Uterus (tissue), 4 donors: ENCODE data around the gene JUP. TPM values are rescaled to one million over a fixed set of nuclear protein-coding genes. Genes with fewer than 3 reads are reported as not detected.

Source experiments
- DNase-seq, 2 donors: peaks; one replicate each; pipeline ENCODE4 v3.0.0-alpha.2; 2019 to 2020
- H3K27ac ChIP-seq, 2 donors: fragments of 200-600 bp; sonication (generic); 1 replicate in 1 of 2; 2 replicates in 1 of 2; pipeline ENCODE4 v1.5.1; 2016 to 2018
- H3K27me3 ChIP-seq, 2 donors: fragments of 200-600 bp; sonication (generic); one replicate each; pipeline ENCODE4 v1.5.1; 2018 to 2019; ENCODE audit warnings: control low read depth in 1 of 2
- H3K36me3 ChIP-seq, 2 donors: fragments of 200-600 bp; sonication (generic); one replicate each; pipeline ENCODE4 v1.5.1; 2019; ENCODE audit warnings: control low read depth in 1 of 2
- H3K4me1 ChIP-seq, 2 donors: fragments of 200-600 bp; sonication (generic); one replicate each; pipeline ENCODE4 v1.5.1; 2018 to 2019; ENCODE audit warnings: control low read depth in 1 of 2
- H3K4me3 ChIP-seq, 2 donors: fragments of 200-600 bp; sonication (generic); 1 replicate in 1 of 2; 2 replicates in 1 of 2; pipeline ENCODE4 v1.5.1; 2018 to 2019; ENCODE audit warnings: mild to moderate bottlenecking in 1 of 2
- H3K9me3 ChIP-seq, 2 donors: fragments of 200-600 bp; sonication (generic); one replicate each; pipeline ENCODE4 v1.5.1; 2019; ENCODE audit warnings: control low read depth in 1 of 2
- POLR2A ChIP-seq, 2 donors: fragments of 450-650 bp; IDR thresholded peaks; one replicate each; pipeline ENCODE4 v1.6.1; 2016; ENCODE audit warnings: antibody characterized with exemption in 2 of 2, mild to moderate bottlenecking in 1 of 2, moderate library complexity in 1 of 2
- intact Hi-C: fragments of 100-400 bp; cut with DNase I; formaldehyde crosslinking; loops from one replicate; pipeline ENCODE4 v1.15.1; 2023; ENCODE audit warnings: low total_unique reads
- total RNA-seq, 4 donors: library from RNA; depleted of rRNA in 3 of 4; stranded (reverse); fragments of >200 nt in 3 of 4; gene quantifications; one replicate each; pipeline versions ENCODE4 v1.1.0 to v1.2.4, GENCODE V29; 2014 to 2023
- TF ChIP-seq, protein P1 (sequence below), 4 experiments: fragments of 200-600 bp in 2 of 4; fragments of 450-650 bp in 2 of 4; sonication (generic) in 2 of 4; IDR thresholded peaks; one replicate each; pipeline ENCODE4 v1.5.1; 2016 to 2019; ENCODE audit warnings: antibody characterized with exemption in 4 of 4, mild to moderate bottlenecking in 2 of 4, moderate library complexity in 1 of 4
- donor health status: DM: yes; HTN: yes; CAD: no.

JUP gene
- total RNA-seq, 4 donors from 2014 or later, result 49.1 to 110 (median 70.0) TPM

DNA sequence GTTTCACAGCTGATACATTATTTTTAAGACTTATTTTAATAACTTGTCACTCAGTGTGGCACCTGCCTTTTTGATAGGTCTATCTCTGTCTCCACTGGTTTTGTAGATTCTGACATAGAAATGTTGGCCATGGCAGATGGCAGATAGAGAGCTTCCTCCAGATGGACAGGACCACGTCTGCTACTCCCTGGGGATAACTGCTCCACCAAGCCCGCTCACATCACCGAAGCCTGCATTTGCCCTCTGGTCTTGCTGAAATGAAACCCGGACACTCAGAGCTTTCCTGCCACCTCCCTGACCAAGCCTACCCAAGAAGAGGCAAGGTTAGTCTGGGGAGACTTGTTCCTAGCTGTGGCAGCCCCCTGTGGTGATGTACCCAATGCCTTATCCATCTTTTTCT lies 35.6 kb downstream of the JUP start:
- Histone ChIP-seq H3K27me3 (no peaks in the 10 kb centered on the region), H3K4me3 (no peak overlapping the region), H3K27ac (no peak overlapping the region), H3K4me1 (no peaks in the 10 kb centered on the region), H3K36me3 (no peaks in the 10 kb centered on the region), H3K9me3 (no peaks in the 10 kb centered on the region)
- TF ChIP-seq, protein P1, sequence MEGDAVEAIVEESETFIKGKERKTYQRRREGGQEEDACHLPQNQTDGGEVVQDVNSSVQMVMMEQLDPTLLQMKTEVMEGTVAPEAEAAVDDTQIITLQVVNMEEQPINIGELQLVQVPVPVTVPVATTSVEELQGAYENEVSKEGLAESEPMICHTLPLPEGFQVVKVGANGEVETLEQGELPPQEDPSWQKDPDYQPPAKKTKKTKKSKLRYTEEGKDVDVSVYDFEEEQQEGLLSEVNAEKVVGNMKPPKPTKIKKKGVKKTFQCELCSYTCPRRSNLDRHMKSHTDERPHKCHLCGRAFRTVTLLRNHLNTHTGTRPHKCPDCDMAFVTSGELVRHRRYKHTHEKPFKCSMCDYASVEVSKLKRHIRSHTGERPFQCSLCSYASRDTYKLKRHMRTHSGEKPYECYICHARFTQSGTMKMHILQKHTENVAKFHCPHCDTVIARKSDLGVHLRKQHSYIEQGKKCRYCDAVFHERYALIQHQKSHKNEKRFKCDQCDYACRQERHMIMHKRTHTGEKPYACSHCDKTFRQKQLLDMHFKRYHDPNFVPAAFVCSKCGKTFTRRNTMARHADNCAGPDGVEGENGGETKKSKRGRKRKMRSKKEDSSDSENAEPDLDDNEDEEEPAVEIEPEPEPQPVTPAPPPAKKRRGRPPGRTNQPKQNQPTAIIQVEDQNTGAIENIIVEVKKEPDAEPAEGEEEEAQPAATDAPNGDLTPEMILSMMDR (IDR thresholded peaks at IDR 0.05), result no peak
- no peak for TF ChIP-seq POLR2A (IDR thresholded peaks at IDR 0.05)
- intact Hi-C loops, result no loop called here
- no peak for DNase-seq

DNA sequence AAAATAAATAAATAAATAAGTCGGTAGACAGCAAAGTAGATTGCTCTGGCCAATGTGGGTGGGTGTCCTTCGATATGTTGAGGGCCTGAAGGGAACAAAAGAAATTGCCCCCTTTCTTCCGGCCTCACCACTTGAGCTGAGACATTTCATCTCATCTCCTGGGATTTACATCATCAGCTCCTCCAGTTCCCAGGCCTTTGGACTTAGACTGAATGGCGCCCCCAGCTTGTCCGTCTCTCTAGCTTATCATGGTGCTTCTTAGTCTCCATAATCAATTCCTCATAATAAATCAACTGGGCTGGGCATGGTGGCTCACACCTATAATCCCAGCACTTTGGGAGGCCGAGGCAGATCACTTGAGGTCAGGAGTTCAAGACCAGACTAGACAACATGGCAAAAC lies 38.2 kb downstream of the JUP start:
- Histone ChIP-seq H3K4me1 (no peaks in the 10 kb centered on the region), H3K4me3 (no peak overlapping the region), H3K27me3 (no peaks in the 10 kb centered on the region), H3K9me3 (no peaks in the 10 kb centered on the region), H3K36me3 (no peaks in the 10 kb centered on the region), H3K27ac (no peak overlapping the region)
- intact Hi-C loops, result no loop called here
- DNase-seq, result no peak
- no peak for TF ChIP-seq POLR2A (IDR thresholded peaks at IDR 0.05)
- TF ChIP-seq, protein P1 (IDR thresholded peaks at IDR 0.05), result no peak

DNA sequence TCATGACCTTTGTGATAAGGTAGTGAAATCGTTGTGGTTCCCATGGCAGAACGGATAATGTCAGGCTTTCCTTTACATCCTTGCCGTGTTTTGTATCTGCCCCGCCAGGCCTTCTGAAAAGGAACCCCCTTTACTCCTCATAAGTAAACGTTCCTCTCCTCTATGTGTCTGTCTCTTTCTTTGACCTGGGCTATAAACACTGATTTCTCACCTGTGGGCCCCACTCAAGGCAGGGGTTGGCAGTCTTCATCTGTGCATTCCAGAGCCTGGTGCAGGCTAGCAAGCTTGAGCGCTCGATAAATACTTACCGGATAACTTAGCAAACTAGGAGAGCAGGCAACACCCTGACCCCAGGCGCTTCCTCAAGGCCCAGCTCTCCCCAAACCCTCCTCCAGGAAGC lies 44.8 kb downstream of the JUP start:
- Histone ChIP-seq H3K27me3 (peaks cover 0 to 5% of the 10 kb centered on the region in 2 donors), H3K4me1 (no peaks in the 10 kb centered on the region), H3K27ac (no peak overlapping the region), H3K4me3 (no peak overlapping the region), H3K36me3 (no peaks in the 10 kb centered on the region), H3K9me3 (no peaks in the 10 kb centered on the region)
- intact Hi-C loops, result no loop called here
- TF ChIP-seq POLR2A (IDR thresholded peaks at IDR 0.05), result no peak
- DNase-seq, result no peak

DNA sequence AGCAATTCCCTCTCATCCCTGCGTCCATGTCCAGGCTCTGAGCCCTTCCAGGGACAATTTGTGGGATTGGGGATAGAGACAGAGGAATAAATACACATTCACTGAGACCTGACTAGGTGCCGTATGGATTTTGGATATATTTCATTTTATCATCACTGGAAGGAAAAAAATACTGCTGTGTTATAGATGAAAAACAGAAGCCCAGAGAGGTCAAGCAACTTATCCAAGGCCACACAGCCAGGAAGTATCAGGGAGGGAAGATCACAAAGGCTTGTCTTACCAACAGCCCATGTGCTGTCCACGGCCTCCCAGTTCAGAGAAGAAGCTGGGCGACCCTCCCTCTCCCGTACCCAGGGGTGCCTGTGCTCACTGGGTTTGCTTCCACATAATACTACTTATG lies 46.0 kb downstream of the JUP start:
- no peaks in the 10 kb centered on the region for H3K9me3 ChIP-seq
- H3K27ac ChIP-seq, result no peak overlapping the region
- H3K27me3 ChIP-seq, result peaks cover 5% of the 10 kb centered on the region in 2 donors
- TF ChIP-seq POLR2A (IDR thresholded peaks at IDR 0.05), result no peak
- TF ChIP-seq, protein P1 (IDR thresholded peaks at IDR 0.05), result no peak
- intact Hi-C loops, result no loop called here
- no peaks in the 10 kb centered on the region for H3K36me3 ChIP-seq
- H3K4me1 ChIP-seq, result no peaks in the 10 kb centered on the region
- no peak for DNase-seq
- H3K4me3 ChIP-seq, result no peak overlapping the region

DNA sequence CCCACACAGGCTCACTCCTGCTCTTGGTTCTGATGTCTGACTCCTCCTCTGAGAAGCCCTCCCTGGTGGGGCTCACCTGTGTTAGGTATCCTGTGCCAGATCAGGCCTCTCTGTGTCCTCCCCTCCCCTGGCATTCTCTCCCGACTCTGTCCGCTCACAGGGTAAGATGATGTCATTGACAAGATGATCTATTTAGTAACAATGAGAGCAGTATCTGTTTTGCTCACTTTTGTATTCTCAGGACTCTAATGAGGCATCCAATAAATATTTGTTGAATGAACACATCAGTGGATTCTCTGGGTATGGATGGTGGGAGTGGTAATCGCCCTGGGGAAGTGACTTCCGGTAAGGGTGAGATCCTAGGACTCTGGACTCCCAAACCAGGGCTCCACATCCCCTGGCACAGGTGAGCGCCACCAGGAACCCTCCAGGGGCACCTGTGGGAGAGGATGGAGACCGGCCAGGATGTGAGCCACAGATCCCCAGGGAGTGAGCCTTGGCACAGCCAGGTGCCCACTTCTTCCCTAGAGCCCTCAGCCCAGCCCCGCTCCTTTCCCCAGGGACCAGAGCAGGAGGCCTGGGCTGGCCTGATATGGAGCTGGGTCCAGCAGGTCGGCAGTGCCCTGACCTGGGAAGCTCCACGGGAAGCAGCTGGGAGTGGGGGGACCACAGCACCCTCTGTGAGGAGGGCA lies 46.7 kb downstream of the JUP start:
- DNase-seq, result no peak
- Histone ChIP-seq H3K4me3 (no peak overlapping the region), H3K9me3 (no peaks in the 10 kb centered on the region), H3K36me3 (no peaks in the 10 kb centered on the region), H3K27ac (no peak overlapping the region), H3K4me1 (no peaks in the 10 kb centered on the region), H3K27me3 (peaks cover 5 to 6% of the 10 kb centered on the region in 2 donors)
- TF ChIP-seq POLR2A (IDR thresholded peaks at IDR 0.05), result no peak
- TF ChIP-seq, protein P1 (IDR thresholded peaks at IDR 0.05), result no peak
- intact Hi-C loops, result loop anchor here (2.0 kb wide), 1 partner anchor 61 kb away; no protein-coding TSS in a partner anchor
